GM12872 (cell line): Measurements from ENCODE around the gene SMPD3.

Experiments
- TF ChIP-seq, protein P1 (sequence below): IDR thresholded peaks from 3 replicates; pipeline ENCODE4 v1.5.1; 2011; ENCODE audit warnings: low read depth, mild to moderate bottlenecking, low read length, moderate library complexity; ENCODE audit not compliant: insufficient read depth

Gene SMPD3

DNA sequence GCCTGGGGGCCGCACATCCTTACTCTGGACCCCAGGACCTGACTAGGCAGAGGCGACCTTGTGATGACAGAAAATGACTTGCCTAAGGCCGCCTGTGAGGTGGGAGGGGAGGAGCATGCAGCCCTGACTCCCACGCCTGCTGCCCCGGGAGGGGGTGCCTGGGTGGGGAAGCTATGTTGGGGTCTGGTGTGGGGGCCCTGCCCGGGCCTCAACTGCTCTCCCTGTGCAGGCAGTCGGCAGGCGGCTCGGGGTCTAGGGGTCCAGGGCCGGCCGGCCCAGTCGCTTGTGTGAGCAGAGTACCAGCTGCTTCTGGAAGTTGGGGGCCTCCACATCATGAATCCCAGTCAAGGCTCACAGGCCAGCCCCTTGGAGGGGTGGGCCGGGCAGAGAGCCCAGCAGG is 89.4 kb downstream of the SMPD3 start:
- TF ChIP-seq, protein P1, sequence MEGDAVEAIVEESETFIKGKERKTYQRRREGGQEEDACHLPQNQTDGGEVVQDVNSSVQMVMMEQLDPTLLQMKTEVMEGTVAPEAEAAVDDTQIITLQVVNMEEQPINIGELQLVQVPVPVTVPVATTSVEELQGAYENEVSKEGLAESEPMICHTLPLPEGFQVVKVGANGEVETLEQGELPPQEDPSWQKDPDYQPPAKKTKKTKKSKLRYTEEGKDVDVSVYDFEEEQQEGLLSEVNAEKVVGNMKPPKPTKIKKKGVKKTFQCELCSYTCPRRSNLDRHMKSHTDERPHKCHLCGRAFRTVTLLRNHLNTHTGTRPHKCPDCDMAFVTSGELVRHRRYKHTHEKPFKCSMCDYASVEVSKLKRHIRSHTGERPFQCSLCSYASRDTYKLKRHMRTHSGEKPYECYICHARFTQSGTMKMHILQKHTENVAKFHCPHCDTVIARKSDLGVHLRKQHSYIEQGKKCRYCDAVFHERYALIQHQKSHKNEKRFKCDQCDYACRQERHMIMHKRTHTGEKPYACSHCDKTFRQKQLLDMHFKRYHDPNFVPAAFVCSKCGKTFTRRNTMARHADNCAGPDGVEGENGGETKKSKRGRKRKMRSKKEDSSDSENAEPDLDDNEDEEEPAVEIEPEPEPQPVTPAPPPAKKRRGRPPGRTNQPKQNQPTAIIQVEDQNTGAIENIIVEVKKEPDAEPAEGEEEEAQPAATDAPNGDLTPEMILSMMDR: no peak

GRCh38 chr16:68357923-68358322 is 90.4 kb downstream of the SMPD3 start:
- TF ChIP-seq, protein P1: no peak

DNA sequence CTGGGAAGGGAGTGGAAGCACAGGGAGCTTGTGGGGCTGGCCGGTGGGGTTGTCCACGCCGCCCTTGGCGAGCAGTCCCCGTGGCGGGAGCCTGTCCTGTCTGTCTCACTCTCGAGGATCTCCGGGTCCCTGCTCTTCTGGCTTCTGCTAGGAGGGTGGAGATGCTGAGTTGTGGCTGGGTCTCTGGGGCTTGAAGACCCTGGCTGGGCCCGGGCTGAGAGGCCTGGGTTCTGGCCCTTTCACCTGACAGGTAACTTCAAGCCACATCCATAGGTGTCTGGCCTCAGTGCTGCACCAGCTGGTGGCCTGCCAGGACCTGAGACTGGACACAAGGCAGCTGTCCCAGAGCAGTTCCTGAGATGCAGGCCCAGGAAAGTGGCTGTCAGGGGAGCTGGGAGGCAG is 90.8 kb downstream of the SMPD3 start:
- TF ChIP-seq, protein P1: no peak

- TF ChIP-seq, protein P1: no peak
These were observed 91.4 kb downstream of the SMPD3 start for GRCh38 chr16:68356919-68357286.

GRCh38 chr16:68356249-68356918 is 91.9 kb downstream of the SMPD3 start:
- TF ChIP-seq, protein P1: no peak

- TF ChIP-seq, protein P1: 0 out of 3 replicates have a peak, but pooled peaks have one; percentile 14
These were observed 92.7 kb downstream of the SMPD3 start for GRCh38 chr16:68355447-68356248.

DNA sequence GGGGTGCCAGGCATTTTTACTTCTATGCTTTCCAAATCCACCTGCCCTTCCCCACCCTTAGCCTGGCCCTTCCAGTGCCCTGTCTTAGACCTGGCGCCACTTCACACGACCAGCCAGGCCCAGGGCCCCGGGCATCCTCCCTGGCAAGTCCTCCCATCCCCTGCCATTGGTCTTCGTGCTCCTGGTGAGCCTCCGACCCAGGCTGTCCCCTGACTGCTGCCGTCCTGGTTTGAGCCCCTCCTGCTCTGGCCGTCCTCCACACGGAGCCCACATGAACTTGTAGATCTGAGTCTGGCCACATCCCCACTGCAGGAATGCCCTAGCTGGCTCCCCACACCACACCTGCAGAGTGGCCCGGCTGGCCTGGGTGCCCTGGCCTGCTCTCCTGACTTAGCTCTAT is 93.5 kb downstream of the SMPD3 start:
- TF ChIP-seq, protein P1: no peak
